ENCODE data around the gene INSM2.

DNA sequence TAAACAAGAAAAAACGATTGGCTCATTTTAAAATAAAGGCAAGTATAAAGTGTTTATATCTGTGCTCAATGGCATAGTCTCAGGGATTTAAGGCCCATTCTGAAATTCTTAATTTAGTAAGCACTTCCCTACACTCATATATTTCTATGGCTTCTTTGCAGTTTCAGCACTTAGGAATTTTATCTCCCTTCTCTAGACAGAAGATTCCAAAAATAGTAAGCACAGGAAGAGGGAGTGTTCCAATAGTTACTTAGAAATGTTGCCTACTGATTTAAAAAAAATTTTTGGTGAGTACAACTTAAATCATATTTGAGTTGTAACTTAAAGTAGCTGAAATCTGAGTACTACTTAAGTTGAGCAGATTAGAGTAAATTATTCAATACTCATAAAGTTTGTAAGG, 19.8 kb downstream of the INSM2 start:
- TF ChIP-seq, protein P1, sequence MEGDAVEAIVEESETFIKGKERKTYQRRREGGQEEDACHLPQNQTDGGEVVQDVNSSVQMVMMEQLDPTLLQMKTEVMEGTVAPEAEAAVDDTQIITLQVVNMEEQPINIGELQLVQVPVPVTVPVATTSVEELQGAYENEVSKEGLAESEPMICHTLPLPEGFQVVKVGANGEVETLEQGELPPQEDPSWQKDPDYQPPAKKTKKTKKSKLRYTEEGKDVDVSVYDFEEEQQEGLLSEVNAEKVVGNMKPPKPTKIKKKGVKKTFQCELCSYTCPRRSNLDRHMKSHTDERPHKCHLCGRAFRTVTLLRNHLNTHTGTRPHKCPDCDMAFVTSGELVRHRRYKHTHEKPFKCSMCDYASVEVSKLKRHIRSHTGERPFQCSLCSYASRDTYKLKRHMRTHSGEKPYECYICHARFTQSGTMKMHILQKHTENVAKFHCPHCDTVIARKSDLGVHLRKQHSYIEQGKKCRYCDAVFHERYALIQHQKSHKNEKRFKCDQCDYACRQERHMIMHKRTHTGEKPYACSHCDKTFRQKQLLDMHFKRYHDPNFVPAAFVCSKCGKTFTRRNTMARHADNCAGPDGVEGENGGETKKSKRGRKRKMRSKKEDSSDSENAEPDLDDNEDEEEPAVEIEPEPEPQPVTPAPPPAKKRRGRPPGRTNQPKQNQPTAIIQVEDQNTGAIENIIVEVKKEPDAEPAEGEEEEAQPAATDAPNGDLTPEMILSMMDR (IDR thresholded peaks at IDR 0.05; ENCODE audit: insufficient read depth, low read depth, low read length): no peak
- no peak for TF ChIP-seq EZH2 (IDR thresholded peaks at IDR 0.05; ENCODE audit: insufficient read depth, low read length)
